ENCODE results near the gene SDK1.

The SDK1 gene

GRCh38 chr7:3282457-3282856 lies 18.6 kb upstream of the SDK1 start:
- H3K4me1 ChIP-seq (ENCODE audit: insufficient read depth, low read length): no peaks in the 10 kb centered on the region
- H2AFZ ChIP-seq (ENCODE audit: low read depth, low read length): no peak overlapping the region
- no peaks in the 10 kb centered on the region for H3K79me2 ChIP-seq (ENCODE audit: insufficient read depth, low read length)
- H3K4me2 ChIP-seq (ENCODE audit: insufficient read depth, low read length): no peak overlapping the region
- TF ChIP-seq CTCF (IDR thresholded peaks at IDR 0.05; ENCODE audit: borderline replicate concordance, extremely low read depth, low read length, poor library complexity, severe bottlenecking) (no peak), EZH2 (IDR thresholded peaks at IDR 0.05; ENCODE audit: borderline replicate concordance, low read depth, low read length, severe bottlenecking) (no peak)
- ATAC-seq (ENCODE audit: insufficient read depth, low read depth) (no peak), DNase-seq (no peak)
- H3K36me3 ChIP-seq (ENCODE audit: insufficient read depth, low read length): no peaks in the 10 kb centered on the region
- no peaks in the 10 kb centered on the region for H3K9me3 ChIP-seq (ENCODE audit: insufficient read depth, low read length, severe bottlenecking)
- H3K4me3 ChIP-seq (ENCODE audit: low read depth in 1 of 2, low read length in 2 of 2): no peak overlapping the region
- H4K20me1 ChIP-seq (ENCODE audit: insufficient read depth, low read length): no peaks in the 10 kb centered on the region
- no peak overlapping the region for H3K9ac ChIP-seq (ENCODE audit: low read depth, low read length)
- H3K27me3 ChIP-seq (ENCODE audit: insufficient read depth, low read length, poor library complexity): no peaks in the 10 kb centered on the region
- H3K27ac ChIP-seq (ENCODE audit: low read length): no peak overlapping the region

- H3K4me3 ChIP-seq (ENCODE audit: low read depth in 1 of 2, low read length in 2 of 2): no peak overlapping the region
- ATAC-seq (ENCODE audit: insufficient read depth, low read depth) (no peak), DNase-seq (no peak)
- no peaks in the 10 kb centered on the region for H3K27me3 ChIP-seq (ENCODE audit: insufficient read depth, low read length, poor library complexity)
- no peaks in the 10 kb centered on the region for H3K4me1 ChIP-seq (ENCODE audit: insufficient read depth, low read length)
- H3K27ac ChIP-seq (ENCODE audit: low read length): no peak overlapping the region
- no peak for TF ChIP-seq CTCF (IDR thresholded peaks at IDR 0.05; ENCODE audit: borderline replicate concordance, extremely low read depth, low read length, poor library complexity, severe bottlenecking)
- TF ChIP-seq EZH2 (IDR thresholded peaks at IDR 0.05; ENCODE audit: borderline replicate concordance, low read depth, low read length, severe bottlenecking): no peak
- no peak overlapping the region for H3K9ac ChIP-seq (ENCODE audit: low read depth, low read length)
- H4K20me1 ChIP-seq (ENCODE audit: insufficient read depth, low read length): no peaks in the 10 kb centered on the region
- no peaks in the 10 kb centered on the region for H3K9me3 ChIP-seq (ENCODE audit: insufficient read depth, low read length, severe bottlenecking)
- no peaks in the 10 kb centered on the region for H3K36me3 ChIP-seq (ENCODE audit: insufficient read depth, low read length)
- no peaks in the 10 kb centered on the region for H3K79me2 ChIP-seq (ENCODE audit: insufficient read depth, low read length)
- H2AFZ ChIP-seq (ENCODE audit: low read depth, low read length): no peak overlapping the region
- H3K4me2 ChIP-seq (ENCODE audit: insufficient read depth, low read length): no peak overlapping the region
Observed at GRCh38 chr7:3283130-3283704, 17.8 kb upstream of the SDK1 start.

- no peaks in the 10 kb centered on the region for H3K36me3 ChIP-seq (ENCODE audit: insufficient read depth, low read length)
- no peaks in the 10 kb centered on the region for H4K20me1 ChIP-seq (ENCODE audit: insufficient read depth, low read length)
- H2AFZ ChIP-seq (ENCODE audit: low read depth, low read length): 0 out of 2 replicates have a peak overlapping the region, but pooled peaks have one; percentile 26
- no peaks in the 10 kb centered on the region for H3K4me1 ChIP-seq (ENCODE audit: insufficient read depth, low read length)
- H3K9ac ChIP-seq (ENCODE audit: low read depth, low read length): no peak overlapping the region
- H3K4me3 ChIP-seq (ENCODE audit: low read depth in 1 of 2, low read length in 2 of 2): no peak overlapping the region
- DNase-seq (no peak), ATAC-seq (ENCODE audit: insufficient read depth, low read depth) (no peak)
- no peak overlapping the region for H3K4me2 ChIP-seq (ENCODE audit: insufficient read depth, low read length)
- peaks cover 3% of the 10 kb centered on the region for H3K27me3 ChIP-seq (ENCODE audit: insufficient read depth, low read length, poor library complexity)
- TF ChIP-seq CTCF (IDR thresholded peaks at IDR 0.05; ENCODE audit: borderline replicate concordance, extremely low read depth, low read length, poor library complexity, severe bottlenecking) (no peak), EZH2 (IDR thresholded peaks at IDR 0.05; ENCODE audit: borderline replicate concordance, low read depth, low read length, severe bottlenecking) (no peak)
- no peaks in the 10 kb centered on the region for H3K79me2 ChIP-seq (ENCODE audit: insufficient read depth, low read length)
- H3K9me3 ChIP-seq (ENCODE audit: insufficient read depth, low read length, severe bottlenecking): no peaks in the 10 kb centered on the region
- no peak overlapping the region for H3K27ac ChIP-seq (ENCODE audit: low read length)
Observed at GRCh38 chr7:3285652-3286051, 15.4 kb upstream of the SDK1 start.
